GM12872 (cell line): ENCODE measurements around the gene LINC01488.

Experiments
- CTCF ChIP-seq: IDR thresholded peaks from 3 replicates; pipeline ENCODE4 v1.5.1; 2011; ENCODE audit warnings: low read depth, mild to moderate bottlenecking, low read length, moderate library complexity; ENCODE audit not compliant: insufficient read depth

The LINC01488 gene

GRCh38 chr11:69477086-69477485 lies 4.4 kb upstream of the LINC01488 start:
- TF ChIP-seq CTCF = no peak

GRCh38 chr11:69479591-69480271 lies 1.7 kb upstream of the LINC01488 start:
- TF ChIP-seq CTCF = no peak

GRCh38 chr11:69480547-69481392 lies 693 bp upstream of the LINC01488 start:
- TF ChIP-seq CTCF = no peak

- no peak for TF ChIP-seq CTCF
Measured at GRCh38 chr11:69482322-69482721, 859 bp downstream of the LINC01488 start.

- no peak for TF ChIP-seq CTCF
Measured at GRCh38 chr11:69483170-69483569, 1.7 kb downstream of the LINC01488 start.

GRCh38 chr11:69483691-69484426 lies 2.4 kb downstream of the LINC01488 start:
- TF ChIP-seq CTCF = no peak
